ENCODE data around the gene EGF.
A peak's percentile ranks its signal among the peaks of the same experiment; 100 is the strongest.

EGF gene

GRCh38 chr4:109966891-109967481 lies 54.3 kb downstream of the EGF start:
- H3K27ac ChIP-seq (ENCODE audit: low read depth, low read length) = no peak overlapping the region
- no peaks in the 10 kb centered on the region for H3K27me3 ChIP-seq (ENCODE audit: insufficient read depth, low read length)
- no peak overlapping the region for H2BK12ac ChIP-seq (ENCODE audit: low read length)
- H3K14ac ChIP-seq (ENCODE audit: low read length) = no peak overlapping the region
- H2AFZ ChIP-seq (ENCODE audit: insufficient read depth, low read length, poor library complexity) = no peak overlapping the region
- H2BK5ac ChIP-seq (ENCODE audit: low read depth, low read length, poor library complexity) = no peak overlapping the region
- DNase-seq = no peak
- H3K79me1 ChIP-seq (ENCODE audit: low read length) = no peaks in the 10 kb centered on the region
- no peak overlapping the region for H4K12ac ChIP-seq (ENCODE audit: low read depth, low read length)
- no peaks in the 10 kb centered on the region for H3K36me3 ChIP-seq (ENCODE audit: control insufficient read depth in 1 of 2, insufficient read depth in 2 of 2, low read length in 2 of 2)
- no CpG with 5 or more reads among the region's 2 CpGs for whole genome bisulfite sequencing (ENCODE audit: extremely low coverage, insufficient coverage, insufficient read length)
- H2BK120ac ChIP-seq (ENCODE audit: insufficient read depth, low read length, poor library complexity) = no peak overlapping the region
- no peak overlapping the region for H4K91ac ChIP-seq (ENCODE audit: low read depth, low read length)
- H3K18ac ChIP-seq (ENCODE audit: low read length) = no peak overlapping the region
- H3K4me1 ChIP-seq (ENCODE audit: control insufficient read depth in 1 of 2, insufficient read depth in 2 of 2, low read length in 2 of 2) = peaks cover 0 to 2% of the 10 kb centered on the region in 2 experiments
- no peak overlapping the region for H3K9ac ChIP-seq (ENCODE audit: low read length)
- H3K4me3 ChIP-seq (ENCODE audit: low read depth, low read length) = no peak overlapping the region
- no peak overlapping the region for H3K4ac ChIP-seq (ENCODE audit: low read depth, low read length)
- H3K79me2 ChIP-seq (ENCODE audit: control insufficient read depth, insufficient read depth, low read length, poor library complexity) = no peaks in the 10 kb centered on the region
- H3K9me3 ChIP-seq (ENCODE audit: insufficient read depth, low read depth, low read length) = no peaks in the 10 kb centered on the region
- no peak overlapping the region for H3K4me2 ChIP-seq (ENCODE audit: low read length)
- no peak overlapping the region for H3K23ac ChIP-seq (ENCODE audit: low read length)
- H4K8ac ChIP-seq (ENCODE audit: low read depth, low read length) = no peak overlapping the region
- no peak overlapping the region for H2AK5ac ChIP-seq (ENCODE audit: low read length)

GRCh38 chr4:109967798-109968520 lies 55.3 kb downstream of the EGF start:
- Histone ChIP-seq H3K27ac (ENCODE audit: low read depth, low read length) (no peak overlapping the region), H3K4me2 (ENCODE audit: low read length) (no peak overlapping the region), H2BK120ac (ENCODE audit: insufficient read depth, low read length, poor library complexity) (no peak overlapping the region), H3K4me1 (ENCODE audit: control insufficient read depth in 1 of 2, insufficient read depth in 2 of 2, low read length in 2 of 2) (peaks cover 0 to 2% of the 10 kb centered on the region in 2 experiments), H4K91ac (ENCODE audit: low read depth, low read length) (no peak overlapping the region), H3K27me3 (ENCODE audit: insufficient read depth, low read length) (no peaks in the 10 kb centered on the region), H3K14ac (ENCODE audit: low read length) (no peak overlapping the region), H3K4me3 (ENCODE audit: low read depth, low read length) (no peak overlapping the region), H3K79me1 (ENCODE audit: low read length) (no peaks in the 10 kb centered on the region), H3K9me3 (ENCODE audit: insufficient read depth, low read depth, low read length) (no peaks in the 10 kb centered on the region), H3K79me2 (ENCODE audit: control insufficient read depth, insufficient read depth, low read length, poor library complexity) (no peaks in the 10 kb centered on the region), H3K9ac (ENCODE audit: low read length) (no peak overlapping the region), H2BK12ac (ENCODE audit: low read length) (no peak overlapping the region), H3K18ac (ENCODE audit: low read length) (no peak overlapping the region), H3K36me3 (ENCODE audit: control insufficient read depth in 1 of 2, insufficient read depth in 2 of 2, low read length in 2 of 2) (no peaks in the 10 kb centered on the region), H2AK5ac (ENCODE audit: low read length) (no peak overlapping the region), H3K23ac (ENCODE audit: low read length) (no peak overlapping the region), H2AFZ (ENCODE audit: insufficient read depth, low read length, poor library complexity) (no peak overlapping the region), H2BK5ac (ENCODE audit: low read depth, low read length, poor library complexity) (no peak overlapping the region), H4K12ac (ENCODE audit: low read depth, low read length) (no peak overlapping the region), H4K8ac (ENCODE audit: low read depth, low read length) (no peak overlapping the region), H3K4ac (ENCODE audit: low read depth, low read length) (no peak overlapping the region)
- peak; percentile 51 to 80 for DNase-seq
- no CpG with 5 or more reads among the region's 5 CpGs for WGBS (ENCODE audit: extremely low coverage, insufficient coverage, insufficient read length)

- no peaks in the 10 kb centered on the region for H3K36me3 ChIP-seq (ENCODE audit: control insufficient read depth in 1 of 2, insufficient read depth in 2 of 2, low read length in 2 of 2)
- H3K79me1 ChIP-seq (ENCODE audit: low read length) = no peaks in the 10 kb centered on the region
- no CpG with 5 or more reads among the region's 3 CpGs for WGBS (ENCODE audit: extremely low coverage, insufficient coverage, insufficient read length)
- peaks cover 0 to 2% of the 10 kb centered on the region in 2 experiments for H3K4me1 ChIP-seq (ENCODE audit: control insufficient read depth in 1 of 2, insufficient read depth in 2 of 2, low read length in 2 of 2)
- no peak overlapping the region for H3K18ac ChIP-seq (ENCODE audit: low read length)
- H2BK5ac ChIP-seq (ENCODE audit: low read depth, low read length, poor library complexity) = no peak overlapping the region
- no peak overlapping the region for H3K4me2 ChIP-seq (ENCODE audit: low read length)
- H3K9me3 ChIP-seq (ENCODE audit: insufficient read depth, low read depth, low read length) = no peaks in the 10 kb centered on the region
- no peak overlapping the region for H2AK5ac ChIP-seq (ENCODE audit: low read length)
- no peak overlapping the region for H2BK12ac ChIP-seq (ENCODE audit: low read length)
- no peak overlapping the region for H3K14ac ChIP-seq (ENCODE audit: low read length)
- no peak overlapping the region for H4K8ac ChIP-seq (ENCODE audit: low read depth, low read length)
- no peak overlapping the region for H3K9ac ChIP-seq (ENCODE audit: low read length)
- H4K91ac ChIP-seq (ENCODE audit: low read depth, low read length) = no peak overlapping the region
- no peak overlapping the region for H2BK120ac ChIP-seq (ENCODE audit: insufficient read depth, low read length, poor library complexity)
- no peaks in the 10 kb centered on the region for H3K79me2 ChIP-seq (ENCODE audit: control insufficient read depth, insufficient read depth, low read length, poor library complexity)
- no peaks in the 10 kb centered on the region for H3K27me3 ChIP-seq (ENCODE audit: insufficient read depth, low read length)
- no peak overlapping the region for H2AFZ ChIP-seq (ENCODE audit: insufficient read depth, low read length, poor library complexity)
- no peak overlapping the region for H3K27ac ChIP-seq (ENCODE audit: low read depth, low read length)
- no peak overlapping the region for H4K12ac ChIP-seq (ENCODE audit: low read depth, low read length)
- H3K23ac ChIP-seq (ENCODE audit: low read length) = no peak overlapping the region
- DNase-seq = no peak
- no peak overlapping the region for H3K4me3 ChIP-seq (ENCODE audit: low read depth, low read length)
- H3K4ac ChIP-seq (ENCODE audit: low read depth, low read length) = no peak overlapping the region
Measured at GRCh38 chr4:109969087-109969486, 56.4 kb downstream of the EGF start.

- H3K4ac ChIP-seq (ENCODE audit: low read depth, low read length) = no peak overlapping the region
- no peak overlapping the region for H3K14ac ChIP-seq (ENCODE audit: low read length)
- H3K23ac ChIP-seq (ENCODE audit: low read length) = no peak overlapping the region
- H4K8ac ChIP-seq (ENCODE audit: low read depth, low read length) = no peak overlapping the region
- H2AFZ ChIP-seq (ENCODE audit: insufficient read depth, low read length, poor library complexity) = no peak overlapping the region
- no peaks in the 10 kb centered on the region for H3K27me3 ChIP-seq (ENCODE audit: insufficient read depth, low read length)
- no peaks in the 10 kb centered on the region for H3K79me2 ChIP-seq (ENCODE audit: control insufficient read depth, insufficient read depth, low read length, poor library complexity)
- H3K4me2 ChIP-seq (ENCODE audit: low read length) = no peak overlapping the region
- WGBS (ENCODE audit: extremely low coverage, insufficient coverage, insufficient read length) = no CpG with 5 or more reads among the region's 6 CpGs
- no peaks in the 10 kb centered on the region for H3K79me1 ChIP-seq (ENCODE audit: low read length)
- H2BK12ac ChIP-seq (ENCODE audit: low read length) = no peak overlapping the region
- H3K4me1 ChIP-seq (ENCODE audit: control insufficient read depth in 1 of 2, insufficient read depth in 2 of 2, low read length in 2 of 2) = peaks cover 0 to 2% of the 10 kb centered on the region in 2 experiments
- H3K4me3 ChIP-seq (ENCODE audit: low read depth, low read length) = no peak overlapping the region
- H3K9me3 ChIP-seq (ENCODE audit: insufficient read depth, low read depth, low read length) = no peaks in the 10 kb centered on the region
- H4K12ac ChIP-seq (ENCODE audit: low read depth, low read length) = no peak overlapping the region
- no peak overlapping the region for H2BK120ac ChIP-seq (ENCODE audit: insufficient read depth, low read length, poor library complexity)
- H3K18ac ChIP-seq (ENCODE audit: low read length) = no peak overlapping the region
- H2BK5ac ChIP-seq (ENCODE audit: low read depth, low read length, poor library complexity) = no peak overlapping the region
- H4K91ac ChIP-seq (ENCODE audit: low read depth, low read length) = no peak overlapping the region
- no peak overlapping the region for H3K27ac ChIP-seq (ENCODE audit: low read depth, low read length)
- DNase-seq = no peak
- H3K9ac ChIP-seq (ENCODE audit: low read length) = no peak overlapping the region
- H2AK5ac ChIP-seq (ENCODE audit: low read length) = no peak overlapping the region
- no peaks in the 10 kb centered on the region for H3K36me3 ChIP-seq (ENCODE audit: control insufficient read depth in 1 of 2, insufficient read depth in 2 of 2, low read length in 2 of 2)
Measured at GRCh38 chr4:109969919-109970318, 57.2 kb downstream of the EGF start.

Measured in trophoblast cell (in vitro differentiated cells and primary cell).